Neuronal stem cell (in vitro differentiated cells): ENCODE data around the gene TCN2.

Experiments used
- DNase-seq: peaks from one replicate; pipeline ENCODE4 v3.0.0-alpha.2; 2013; ENCODE audit warnings: low spot score
- H2AFZ ChIP-seq: one replicate; pipeline ENCODE4 v1.6.1; 2013; ENCODE audit warnings: mild to moderate bottlenecking, low read length, inconsistent platforms
- H2AK5ac ChIP-seq: 2 replicates; pipeline ENCODE4 v1.6.1; 2013; ENCODE audit warnings: low read depth, mild to moderate bottlenecking, inconsistent platforms, low read length, moderate library complexity, mixed read lengths
- H2BK120ac ChIP-seq: 2 replicates; pipeline ENCODE4 v1.6.1; 2013; ENCODE audit warnings: low read depth, mild to moderate bottlenecking, inconsistent platforms, low read length, moderate library complexity, mixed read lengths
- H2BK12ac ChIP-seq: one replicate; pipeline ENCODE4 v1.6.1; 2013; ENCODE audit warnings: low read length, inconsistent platforms
- H2BK15ac ChIP-seq: 2 replicates; pipeline ENCODE4 v1.6.1; 2013; ENCODE audit warnings: mild to moderate bottlenecking, low read length, inconsistent platforms, mixed read lengths
- H2BK5ac ChIP-seq: one replicate; pipeline ENCODE4 v1.6.1; 2013; ENCODE audit warnings: inconsistent platforms, mild to moderate bottlenecking, low read length, moderate library complexity
- H3K14ac ChIP-seq: one replicate; pipeline ENCODE4 v1.6.1; 2013; ENCODE audit warnings: low read length, inconsistent platforms
- H3K18ac ChIP-seq: 2 replicates; pipeline ENCODE4 v1.6.1; 2013; ENCODE audit warnings: low read length, inconsistent platforms
- H3K23ac ChIP-seq: 2 replicates; pipeline ENCODE4 v1.6.1; 2013; ENCODE audit warnings: low read depth, mild to moderate bottlenecking, mixed read lengths, low read length, inconsistent platforms; ENCODE audit not compliant: poor library complexity
- H3K27ac ChIP-seq: replicated peaks from 3 replicates; pipeline ENCODE4 v1.5.1; 2013; ENCODE audit warnings: low read length, inconsistent platforms
- H3K27me3 ChIP-seq, 3 experiments: 2 replicates each; pipeline ENCODE4 v1.6.1; 2013; ENCODE audit warnings: low read length in 3 of 3, mild to moderate bottlenecking in 2 of 3, inconsistent platforms in 1 of 3, low read depth in 1 of 3, mixed read lengths in 1 of 3, moderate library complexity in 1 of 3; ENCODE audit not compliant: control insufficient read depth in 3 of 3, insufficient read depth in 3 of 3
- H3K36me3 ChIP-seq, 2 donors: replicated peaks in 1 of 2; 2 replicates each; pipeline ENCODE4 v1.6.1; 2013; ENCODE audit warnings: low read length in 2 of 2; ENCODE audit not compliant: control insufficient read depth in 2 of 2, insufficient read depth in 2 of 2
- H3K4ac ChIP-seq: 2 replicates; pipeline ENCODE4 v1.6.1; 2013; ENCODE audit warnings: inconsistent platforms, mild to moderate bottlenecking, low read length, moderate library complexity
- H3K4me1 ChIP-seq, 2 donors: 1 replicate in 1 of 2; 2 replicates in 1 of 2; pipeline ENCODE4 v1.6.1; 2013; ENCODE audit warnings: low read length in 2 of 2, low read depth in 1 of 2; ENCODE audit not compliant: control insufficient read depth in 2 of 2, insufficient read depth in 1 of 2
- H3K4me2 ChIP-seq: one replicate; pipeline ENCODE4 v1.6.1; 2013; ENCODE audit warnings: mild to moderate bottlenecking, low read length, inconsistent platforms; ENCODE audit not compliant: insufficient read depth, poor library complexity, severe bottlenecking
- H3K4me3 ChIP-seq, 2 donors: 2 replicates each; pipeline ENCODE4 v1.5.1; 2013; ENCODE audit warnings: low read length in 2 of 2, mild to moderate bottlenecking in 2 of 2, inconsistent platforms in 1 of 2, moderate library complexity in 1 of 2
- H3K79me1 ChIP-seq: one replicate; pipeline ENCODE4 v1.6.1; 2013; ENCODE audit warnings: low read depth, mild to moderate bottlenecking, inconsistent platforms, low read length, moderate library complexity
- H3K9ac ChIP-seq: one replicate; pipeline ENCODE4 v1.6.1; 2013; ENCODE audit warnings: mild to moderate bottlenecking, low read depth, low read length, inconsistent platforms; ENCODE audit not compliant: poor library complexity
- H3K9me3 ChIP-seq, 2 donors: replicated peaks in 1 of 2; 2 replicates each; pipeline versions ENCODE3 to v1.6.1; 2013; ENCODE audit warnings: low read length in 2 of 2, mild to moderate bottlenecking in 2 of 2, inconsistent platforms in 1 of 2, low read depth in 1 of 2, mixed read lengths in 1 of 2, moderate library complexity in 1 of 2; ENCODE audit not compliant: control insufficient read depth in 2 of 2, insufficient read depth in 1 of 2
- H4K8ac ChIP-seq: one replicate; pipeline ENCODE4 v1.6.1; 2013; ENCODE audit warnings: low read depth, mild to moderate bottlenecking, inconsistent platforms, low read length, moderate library complexity
- H4K91ac ChIP-seq: one replicate; pipeline ENCODE4 v1.6.1; 2013; ENCODE audit warnings: low read length, low read depth, mild to moderate bottlenecking, inconsistent platforms; ENCODE audit not compliant: poor library complexity
- WGBS, 2 donors: extraction: QIAGEN DNeasy Blood & Tissue Kit; methylation state at CpG; one replicate each; pipeline ENCODE4 v1.1.7; 2013; ENCODE audit warnings: missing lambda C conversion rate in 2 of 2, mixed read lengths in 1 of 2; ENCODE audit not compliant: insufficient read length in 2 of 2, insufficient replicate concordance in 1 of 2; ENCODE audit errors: extremely low coverage in 2 of 2; 5-methylcytosine and 5-hydroxymethylcytosine counted together

The TCN2 gene

GRCh38 chr22:30649430-30650007 lies 42.5 kb downstream of the TCN2 start:
- H2BK15ac ChIP-seq: no peak overlapping the region
- no peak overlapping the region for H3K14ac ChIP-seq
- H3K18ac ChIP-seq: peak overlapping the region; percentile 44
- H3K4ac ChIP-seq: no peak overlapping the region
- no peak overlapping the region for H2AFZ ChIP-seq
- no peak overlapping the region for H3K4me2 ChIP-seq
- no peak overlapping the region for H3K23ac ChIP-seq
- no peak overlapping the region for H3K27ac ChIP-seq
- H3K4me1 ChIP-seq: no peaks in the 10 kb centered on the region
- H4K8ac ChIP-seq: no peak overlapping the region
- no peaks in the 10 kb centered on the region for H3K79me1 ChIP-seq
- no peak overlapping the region for H4K91ac ChIP-seq
- H2BK12ac ChIP-seq: no peak overlapping the region
- no peak for DNase-seq
- peak overlapping the region in 1 of 2 donors; percentile 59 for H3K4me3 ChIP-seq
- H3K36me3 ChIP-seq: no peaks in the 10 kb centered on the region
- peak overlapping the region; percentile 43 for H2AK5ac ChIP-seq
- H2BK5ac ChIP-seq: peak overlapping the region; percentile 39
- WGBS, 2 donors: no CpG with 5 or more reads among the region's 7 CpGs
- no peaks in the 10 kb centered on the region for H3K9me3 ChIP-seq
- no peaks in the 10 kb centered on the region for H3K27me3 ChIP-seq
- H3K9ac ChIP-seq: no peak overlapping the region
- no peak overlapping the region for H2BK120ac ChIP-seq

DNA sequence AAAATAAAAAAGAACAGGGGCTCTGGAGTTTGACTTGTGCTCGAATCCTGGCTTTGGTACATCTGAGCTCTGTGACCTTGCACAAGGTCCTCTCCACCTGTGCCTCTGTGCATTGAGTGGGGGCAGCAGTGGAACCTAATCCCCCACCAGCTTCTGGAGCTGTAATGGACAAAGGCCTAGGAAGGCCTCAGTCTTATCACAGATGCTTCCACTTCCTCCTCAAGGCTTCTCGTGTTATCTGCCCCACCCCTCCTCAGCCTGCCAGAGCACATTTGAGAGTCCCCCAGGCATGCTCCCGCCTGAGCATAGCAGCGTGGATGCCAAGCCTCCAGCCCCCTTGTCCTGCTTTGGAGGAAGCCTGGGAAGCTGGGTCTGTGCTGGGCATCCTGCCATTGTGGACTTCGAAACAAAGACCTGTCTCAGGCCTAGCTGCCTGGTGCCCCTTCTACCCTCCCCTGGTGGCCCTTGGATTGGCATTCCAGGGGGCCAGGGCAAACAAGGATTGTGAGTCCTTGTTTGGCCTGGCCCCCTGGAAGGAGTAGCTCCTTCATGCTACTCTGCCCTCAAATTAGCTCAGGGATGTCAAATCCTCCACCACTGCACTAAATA lies 43.6 kb downstream of the TCN2 start:
- Histone ChIP-seq H3K9me3 (no peaks in the 10 kb centered on the region), H3K18ac (peak overlapping the region; percentile 65), H3K4me3 (no peak overlapping the region), H2BK5ac (no peak overlapping the region), H2BK15ac (peak overlapping the region; percentile 71), H3K4me2 (no peak overlapping the region), H3K36me3 (no peaks in the 10 kb centered on the region), H3K14ac (peak overlapping the region; percentile 47), H2BK12ac (no peak overlapping the region), H3K79me1 (no peaks in the 10 kb centered on the region), H3K27me3 (no peaks in the 10 kb centered on the region), H3K4me1 (peaks cover 0 to 3% of the 10 kb centered on the region in 2 donors), H4K91ac (no peak overlapping the region), H3K9ac (no peak overlapping the region), H2AK5ac (peak overlapping the region; percentile 25), H3K23ac (no peak overlapping the region), H4K8ac (no peak overlapping the region), H3K27ac (no peak overlapping the region), H3K4ac (no peak overlapping the region), H2AFZ (peak overlapping the region; percentile 4), H2BK120ac (no peak overlapping the region)
- no peak for DNase-seq
- no CpG with 5 or more reads among the region's 5 CpGs for WGBS, 2 donors

DNA sequence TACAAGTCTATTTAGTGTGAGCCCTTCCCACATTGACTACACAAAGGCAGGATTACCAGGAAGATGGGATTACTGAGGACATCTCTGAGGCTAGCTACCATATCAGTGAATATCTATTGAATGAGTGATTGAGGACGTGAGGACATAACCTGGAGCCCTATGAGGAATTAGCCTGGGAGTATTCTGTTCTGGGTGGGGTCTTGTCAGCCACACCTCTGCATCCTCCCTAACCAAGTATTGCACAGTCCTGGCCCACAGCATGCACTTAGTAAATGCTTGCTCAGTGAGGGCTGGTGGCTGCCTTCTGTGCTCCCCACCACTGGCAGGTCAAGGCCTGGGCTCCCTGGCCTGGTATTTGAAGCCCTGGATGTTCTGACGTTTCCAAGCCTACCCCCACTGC lies 45.9 kb downstream of the TCN2 start:
- no CpG with 5 or more reads among the region's 2 CpGs for WGBS, 2 donors
- Histone ChIP-seq H3K27me3 (no peaks in the 10 kb centered on the region), H3K4me3 (peak overlapping the region in 1 of 2 donors; percentile 55), H4K91ac (no peak overlapping the region), H3K36me3 (no peaks in the 10 kb centered on the region), H3K9ac (no peak overlapping the region), H4K8ac (no peak overlapping the region), H3K9me3 (no peaks in the 10 kb centered on the region), H2BK12ac (no peak overlapping the region), H2BK5ac (no peak overlapping the region), H3K4me2 (no peak overlapping the region), H2AK5ac (no peak overlapping the region), H3K18ac (no peak overlapping the region), H3K27ac (no peak overlapping the region), H3K79me1 (no peaks in the 10 kb centered on the region), H3K4me1 (peaks cover 0 to 3% of the 10 kb centered on the region in 2 donors), H3K23ac (no peak overlapping the region), H3K4ac (no peak overlapping the region), H2AFZ (no peak overlapping the region), H2BK15ac (no peak overlapping the region), H2BK120ac (no peak overlapping the region), H3K14ac (no peak overlapping the region)
- DNase-seq: no peak

GRCh38 chr22:30654361-30654760 lies 47.4 kb downstream of the TCN2 start:
- Histone ChIP-seq H3K9me3 (no peaks in the 10 kb centered on the region), H2BK12ac (no peak overlapping the region), H2BK120ac (no peak overlapping the region), H4K91ac (no peak overlapping the region), H3K4ac (no peak overlapping the region), H3K27me3 (no peaks in the 10 kb centered on the region), H2AFZ (no peak overlapping the region), H3K18ac (no peak overlapping the region), H3K9ac (no peak overlapping the region), H2BK15ac (no peak overlapping the region), H3K36me3 (no peaks in the 10 kb centered on the region), H3K23ac (no peak overlapping the region), H4K8ac (no peak overlapping the region), H3K79me1 (no peaks in the 10 kb centered on the region), H2BK5ac (no peak overlapping the region), H3K4me1 (peaks cover 0 to 3% of the 10 kb centered on the region in 2 donors), H3K4me2 (no peak overlapping the region), H3K4me3 (no peak overlapping the region), H2AK5ac (no peak overlapping the region), H3K14ac (no peak overlapping the region), H3K27ac (no peak overlapping the region)
- DNase-seq: no peak
- no CpG with 5 or more reads among the region's 14 CpGs for WGBS, 2 donors
